Activated T-helper 1 cell treated with anti-CD3 and anti-CD28 coated beads, Interleukin-12 subunit alpha, Interleukin-12 subunit beta, Interleukin-2, Interleukin-4 antibody, amounts not matched to agents 30 ng/mL and 10 ng/mL and 1 ng/mL, durations not matched to agents 14 hours and 24 hours and 36 hours (primary cell): ENCODE measurements around the gene SLC12A5. TPM values are rescaled to one million over a fixed set of nuclear protein-coding genes. Genes with fewer than 3 reads are reported as not detected.
A peak's percentile ranks its signal among the peaks of the same experiment; 100 is the strongest.
"Not testable (repeated sequence)": the region's sequence is repeated elsewhere in the genome, so short reads cannot be mapped to it uniquely, and the experiment has no call there.

Experiments used
- DNase-seq: peaks from one replicate; pipeline ENCODE4 v3.0.0; 2021; ENCODE audit warnings: low spot score
- H3K27ac Mint-ChIP-seq: one replicate; pipeline ENCODE4 v1.8.0; 2021; ENCODE audit warnings: mild to moderate bottlenecking, mixed read lengths
- H3K27me3 Mint-ChIP-seq: one replicate; pipeline ENCODE4 v1.8.0; 2022; ENCODE audit warnings: mild to moderate bottlenecking, moderate library complexity, mixed read lengths; ENCODE audit not compliant: insufficient read depth
- H3K36me3 Mint-ChIP-seq: one replicate; pipeline ENCODE4 v1.8.0; 2021; ENCODE audit warnings: low read depth, mixed read lengths
- H3K4me1 Mint-ChIP-seq: one replicate; pipeline ENCODE4 v1.8.0; 2021; ENCODE audit warnings: low read depth, mixed read lengths
- H3K4me3 Mint-ChIP-seq: one replicate; pipeline ENCODE4 v1.8.0; 2021; ENCODE audit warnings: mild to moderate bottlenecking, moderate library complexity, mixed read lengths
- H3K9me3 Mint-ChIP-seq: one replicate; pipeline ENCODE4 v1.8.0; 2021; ENCODE audit warnings: mixed read lengths
- intact Hi-C: fragments of 100-400 bp; cut with micrococcal nuclease; formaldehyde crosslinking; loops from one replicate; pipeline ENCODE4 v1.15.1; 2024
- total RNA-seq: library from RNA; stranded (reverse); gene quantifications from 2 replicates; pipeline ENCODE4 v1.2.3, GENCODE V29; 2022

The SLC12A5 gene
- total RNA-seq = 0.42 TPM in 1 of 2 replicates, not detected in the other

DNA sequence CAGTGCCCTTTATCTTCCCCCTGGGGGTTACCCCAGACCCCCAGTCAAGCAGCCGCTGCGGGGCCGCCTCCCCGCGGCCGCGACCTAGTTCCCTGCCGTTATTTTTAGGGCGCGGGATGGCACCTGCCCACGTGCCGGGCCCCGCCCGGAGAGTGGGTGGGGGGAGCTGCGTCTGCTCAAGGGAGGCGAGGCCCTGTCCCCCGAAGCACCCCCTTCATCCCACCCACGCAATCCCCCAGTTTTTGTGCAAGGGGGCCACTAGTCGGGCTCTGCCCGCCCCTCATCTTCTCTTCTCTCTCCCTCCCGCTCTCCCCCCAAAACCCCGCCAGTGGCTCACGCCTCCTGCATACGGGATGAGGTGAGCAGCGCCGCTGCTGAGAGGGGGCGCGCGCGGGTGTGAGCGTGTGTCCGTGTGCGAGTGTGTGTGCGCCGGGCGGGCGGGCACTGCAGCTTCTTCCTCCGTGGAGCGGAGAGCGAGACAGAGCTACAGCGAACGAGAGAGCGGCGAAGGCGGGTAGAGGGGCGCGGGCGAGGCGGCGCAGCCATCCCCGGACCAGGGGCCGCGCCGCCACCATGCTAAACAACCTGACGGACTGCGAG lies at the start of gene SLC12A5:
Gene SLC12A5, plus strand, starts transcription at position 444 of the 600 bp plus-strand sequence. Its CDS starts 130 bp downstream, at position 574.
- intact Hi-C loops = loop anchor here (10.0 kb wide), 1 partner anchor 276 kb away; the partner anchor contains the start of gene CDH22
- Mint-ChIP-seq H3K27ac (no peak within 1 kb of the TSS), H3K36me3 (no peaks in the 10 kb centered on the region), H3K27me3 (peaks cover 58% of the 10 kb centered on the region), H3K9me3 (no peaks in the 10 kb centered on the region), H3K4me1 (no peaks in the 10 kb centered on the region), H3K4me3 (no peak within 1 kb of the TSS)
- DNase-seq = no peak

DNA sequence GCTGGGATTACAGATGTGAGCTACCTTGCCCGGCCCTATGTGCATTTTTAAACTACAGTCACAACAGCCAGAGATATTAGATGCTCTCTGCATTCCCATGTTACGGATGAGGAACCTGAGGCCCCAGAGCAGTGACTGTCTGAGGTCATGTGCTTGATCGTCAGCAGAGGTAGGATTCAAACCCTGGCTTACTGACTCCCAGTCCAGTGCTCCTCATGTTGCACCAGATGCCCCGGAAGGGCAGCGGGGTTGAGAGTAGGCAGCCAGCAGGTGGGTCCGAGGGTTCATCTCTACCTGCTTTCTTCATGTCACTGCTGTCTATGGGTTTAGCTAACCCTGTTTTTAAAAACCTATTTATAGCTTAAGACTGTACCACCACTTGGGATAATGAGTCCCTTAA lies 47.8 kb upstream of the SLC12A5 start:
- no peaks in the 10 kb centered on the region for H3K36me3 Mint-ChIP-seq
- intact Hi-C loops = no loop called here
- H3K9me3 Mint-ChIP-seq = no peaks in the 10 kb centered on the region
- H3K27ac Mint-ChIP-seq = no peak overlapping the region
- peaks cover 18% of the 10 kb centered on the region for H3K27me3 Mint-ChIP-seq
- DNase-seq = no peak
- no peak overlapping the region for H3K4me3 Mint-ChIP-seq
- peaks cover 13% of the 10 kb centered on the region for H3K4me1 Mint-ChIP-seq

GRCh38 chr20:45983279-45983743 lies 45.7 kb upstream of the SLC12A5 start:
- H3K4me3 Mint-ChIP-seq = no peak overlapping the region
- no peaks in the 10 kb centered on the region for H3K9me3 Mint-ChIP-seq
- H3K27ac Mint-ChIP-seq = no peak overlapping the region
- H3K36me3 Mint-ChIP-seq = no peaks in the 10 kb centered on the region
- H3K27me3 Mint-ChIP-seq = peaks cover 18% of the 10 kb centered on the region
- intact Hi-C loops = no loop called here
- no peak for DNase-seq
- peaks cover 13% of the 10 kb centered on the region for H3K4me1 Mint-ChIP-seq

GRCh38 chr20:45985573-45985972 lies 43.4 kb upstream of the SLC12A5 start:
- H3K27ac Mint-ChIP-seq = no peak overlapping the region
- H3K4me3 Mint-ChIP-seq = no peak overlapping the region
- H3K4me1 Mint-ChIP-seq = peaks cover 13% of the 10 kb centered on the region
- no peaks in the 10 kb centered on the region for H3K36me3 Mint-ChIP-seq
- H3K9me3 Mint-ChIP-seq = no peaks in the 10 kb centered on the region
- intact Hi-C loops = no loop called here
- no peak for DNase-seq
- peaks cover 25% of the 10 kb centered on the region for H3K27me3 Mint-ChIP-seq

GRCh38 chr20:45987108-45987780 lies 41.8 kb upstream of the SLC12A5 start:
- DNase-seq = peak; percentile 69
- Mint-ChIP-seq H3K4me1 (peaks cover 13% of the 10 kb centered on the region), H3K27me3 (peaks cover 34% of the 10 kb centered on the region), H3K27ac (no peak overlapping the region), H3K36me3 (no peaks in the 10 kb centered on the region), H3K9me3 (no peaks in the 10 kb centered on the region), H3K4me3 (no peak overlapping the region)
- intact Hi-C loops = loop anchor here (1.0 kb wide), 2 partner anchors 15 to 26 kb away; partner anchors contain the start of gene ZNF335

DNA sequence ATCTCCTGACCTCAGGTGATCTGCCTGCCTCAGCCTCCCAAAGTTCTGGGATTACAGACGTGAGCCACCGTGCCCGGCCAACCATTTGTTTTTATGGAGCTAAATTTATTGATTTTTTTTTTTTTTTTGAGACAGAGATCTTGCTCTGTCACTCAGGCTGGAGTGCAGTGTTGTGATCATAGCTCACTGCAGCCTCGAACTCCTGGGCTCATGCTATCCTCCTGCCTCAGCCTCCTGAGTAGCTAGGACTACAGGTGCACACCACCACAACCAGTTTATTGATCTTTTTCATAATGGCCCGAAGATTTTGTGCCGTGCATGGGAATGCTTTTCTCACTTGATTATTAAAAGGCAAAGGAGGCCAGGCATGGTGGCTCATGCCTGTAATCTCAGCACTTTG lies 40.2 kb upstream of the SLC12A5 start:
- H3K4me3 Mint-ChIP-seq, intact Hi-C loops, H3K27ac Mint-ChIP-seq, DNase-seq, H3K36me3 Mint-ChIP-seq, H3K4me1 Mint-ChIP-seq, H3K9me3 Mint-ChIP-seq: not testable (repeated sequence)
- peaks cover 38% of the 10 kb centered on the region for H3K27me3 Mint-ChIP-seq

DNA sequence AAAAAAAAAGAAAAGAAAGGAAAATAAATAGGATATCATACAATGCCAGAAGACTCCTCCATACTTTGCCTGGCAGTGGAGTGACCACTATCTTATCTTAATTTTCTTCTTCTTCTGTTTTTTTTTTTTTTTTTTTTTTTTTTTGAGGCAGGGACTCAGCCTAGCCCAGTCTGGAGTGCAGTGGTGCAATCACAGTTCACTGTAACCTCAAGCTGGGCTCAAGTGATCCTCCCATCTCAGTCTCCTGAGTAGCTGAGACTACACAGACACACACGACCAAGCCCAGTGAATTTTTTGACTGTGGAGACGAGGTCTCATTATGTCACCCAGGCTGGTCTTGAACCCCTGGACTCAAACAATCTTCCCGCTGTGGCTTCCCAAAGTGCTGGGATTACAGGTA lies 37.4 kb upstream of the SLC12A5 start:
- Mint-ChIP-seq H3K27ac (no peak overlapping the region), H3K27me3 (peaks cover 38% of the 10 kb centered on the region), H3K36me3 (no peaks in the 10 kb centered on the region), H3K4me1 (peaks cover 18% of the 10 kb centered on the region), H3K4me3 (no peak overlapping the region), H3K9me3 (no peaks in the 10 kb centered on the region)
- intact Hi-C loops = no loop called here
- DNase-seq = no peak

DNA sequence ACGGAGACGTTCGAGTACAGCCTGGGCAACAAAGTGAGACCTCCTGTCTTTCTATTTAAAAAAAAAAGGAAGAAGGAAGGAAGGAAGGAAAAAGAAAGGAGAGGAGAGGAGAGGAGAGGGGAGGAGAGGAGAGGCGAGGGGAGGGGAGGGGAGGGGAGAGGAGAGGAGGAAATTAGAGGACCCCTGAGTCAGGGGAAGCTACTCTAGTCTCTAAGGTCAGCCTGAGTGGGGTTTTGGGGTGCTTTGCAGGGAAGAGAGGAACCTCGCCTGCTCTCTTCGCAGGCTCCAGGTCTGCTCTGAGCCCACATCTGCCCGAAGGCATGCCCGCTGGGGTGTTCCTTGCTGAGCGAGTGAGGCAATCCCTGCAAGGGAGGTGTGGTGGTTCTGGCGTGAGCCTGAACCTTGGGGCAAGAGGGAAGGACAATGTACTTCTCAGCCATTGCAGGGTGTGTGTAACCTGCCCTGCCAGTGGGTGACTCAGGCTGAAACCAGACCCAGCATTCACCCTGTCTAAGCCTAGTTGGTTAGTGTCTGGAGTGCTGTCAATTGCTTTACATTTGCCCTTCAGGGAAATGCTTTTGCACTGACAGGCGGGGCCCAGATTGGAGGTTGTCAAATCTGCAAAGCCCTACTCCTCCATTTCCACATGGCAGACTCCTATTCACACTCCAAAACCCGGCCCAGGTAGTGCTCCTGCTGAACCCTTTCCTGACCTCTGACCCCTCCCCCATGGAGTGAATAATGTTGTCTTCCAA lies 35.6 kb upstream of the SLC12A5 start:
- Mint-ChIP-seq H3K9me3 (no peaks in the 10 kb centered on the region), H3K4me3 (no peak overlapping the region), H3K27ac (no peak overlapping the region), H3K27me3 (peaks cover 35% of the 10 kb centered on the region), H3K36me3 (no peaks in the 10 kb centered on the region), H3K4me1 (peaks cover 27% of the 10 kb centered on the region)
- intact Hi-C loops = no loop called here
- DNase-seq = no peak

DNA sequence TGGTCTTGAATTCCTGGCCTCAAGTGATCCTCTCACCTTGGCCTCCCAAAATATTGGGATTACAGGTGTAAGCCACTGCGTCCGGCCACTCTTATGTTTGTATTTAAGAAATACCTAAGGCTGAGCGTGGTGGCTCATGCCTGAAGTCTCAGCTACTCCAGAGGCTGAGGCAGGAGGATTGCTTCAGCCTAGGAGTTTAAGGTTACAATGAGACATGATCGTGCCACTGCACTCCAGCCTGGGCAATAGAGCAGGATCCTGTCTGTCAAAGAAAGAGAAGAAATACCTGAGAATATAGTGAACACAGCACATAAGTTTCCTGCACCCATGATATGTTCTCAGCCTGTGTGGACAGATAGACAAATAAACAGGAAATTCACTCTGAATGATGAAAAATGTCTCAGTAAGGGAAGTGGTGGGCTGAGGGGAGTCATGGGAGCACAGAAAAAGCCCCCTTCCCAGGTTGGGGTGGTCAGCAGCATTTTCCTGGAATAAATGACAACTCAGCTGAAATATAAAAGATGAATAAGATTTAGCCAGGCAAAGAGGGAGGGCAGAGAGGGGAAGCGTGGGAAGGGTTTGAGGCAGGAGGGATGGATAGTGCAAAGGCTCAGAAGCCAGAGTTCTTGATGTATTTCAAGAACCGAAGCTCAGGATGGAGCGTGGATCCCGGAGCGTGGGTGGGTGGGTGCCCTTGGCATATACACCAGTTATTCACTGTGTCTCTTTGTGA lies 34.1 kb upstream of the SLC12A5 start:
- H3K9me3 Mint-ChIP-seq = no peaks in the 10 kb centered on the region
- intact Hi-C loops = no loop called here
- no peak for DNase-seq
- H3K27me3 Mint-ChIP-seq = peaks cover 36% of the 10 kb centered on the region
- no peak overlapping the region for H3K4me3 Mint-ChIP-seq
- peaks cover 43% of the 10 kb centered on the region for H3K4me1 Mint-ChIP-seq
- no peak overlapping the region for H3K27ac Mint-ChIP-seq
- no peaks in the 10 kb centered on the region for H3K36me3 Mint-ChIP-seq

DNA sequence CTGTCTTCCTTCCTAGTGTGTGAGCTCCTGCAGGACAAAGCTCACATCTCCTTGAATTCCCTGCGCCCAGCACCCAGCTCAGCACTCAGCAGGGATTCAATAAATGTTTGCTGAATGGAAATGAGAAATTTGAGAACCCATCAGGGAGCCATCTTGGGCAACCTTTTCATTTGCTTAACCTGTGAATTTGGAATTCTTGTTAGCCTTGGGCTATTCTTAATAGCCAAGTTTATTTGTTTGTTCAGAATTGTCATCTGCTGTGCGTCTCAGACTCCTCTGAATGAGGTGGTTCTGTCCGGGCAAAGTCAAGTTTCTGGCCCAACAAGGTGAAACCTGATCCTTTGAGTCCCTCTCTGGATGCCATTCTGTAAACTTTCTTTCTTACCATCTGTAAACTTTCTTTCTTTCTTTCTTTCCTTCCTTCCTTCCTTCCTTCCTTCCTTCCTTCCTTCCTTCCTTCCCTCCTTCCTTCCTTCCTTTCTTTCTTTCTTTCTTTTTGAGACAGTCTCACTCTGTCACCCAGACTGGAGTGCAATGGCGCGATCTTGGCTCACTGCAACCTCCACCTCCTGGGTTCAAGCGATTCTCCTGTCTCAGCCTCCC lies 33.4 kb upstream of the SLC12A5 start:
- H3K27ac Mint-ChIP-seq, intact Hi-C loops, H3K9me3 Mint-ChIP-seq, DNase-seq, H3K36me3 Mint-ChIP-seq, H3K4me3 Mint-ChIP-seq: not testable (repeated sequence)
- peaks cover 33% of the 10 kb centered on the region for H3K27me3 Mint-ChIP-seq
- H3K4me1 Mint-ChIP-seq = peaks cover 50% of the 10 kb centered on the region

GRCh38 chr20:45997187-45997586 lies 31.8 kb upstream of the SLC12A5 start:
- DNase-seq = no peak
- Mint-ChIP-seq H3K9me3 (no peaks in the 10 kb centered on the region), H3K36me3 (no peaks in the 10 kb centered on the region), H3K4me1 (peaks cover 52% of the 10 kb centered on the region), H3K27ac (no peak overlapping the region), H3K4me3 (no peak overlapping the region), H3K27me3 (peaks cover 25% of the 10 kb centered on the region)
- intact Hi-C loops = no loop called here

DNA sequence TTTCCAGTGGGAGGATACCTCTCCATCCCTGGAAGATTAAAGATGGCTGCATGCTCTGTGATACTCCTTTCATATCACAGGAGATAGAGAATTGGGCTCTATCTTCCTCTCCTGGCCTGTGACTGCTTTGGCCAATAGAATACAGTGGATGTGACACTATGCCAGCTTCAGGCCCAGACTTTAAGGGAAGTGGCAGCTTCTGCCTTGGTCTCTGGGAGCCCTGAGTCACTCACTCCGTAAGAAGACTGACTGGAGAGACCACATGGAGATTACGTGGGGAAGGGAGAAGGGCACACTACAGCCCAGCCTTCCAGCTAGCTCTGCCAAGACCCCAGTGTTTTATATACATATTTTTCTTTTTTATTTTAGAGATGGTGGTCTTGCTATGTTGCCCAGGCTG lies 30.7 kb upstream of the SLC12A5 start:
- Mint-ChIP-seq H3K36me3 (no peaks in the 10 kb centered on the region), H3K9me3 (no peaks in the 10 kb centered on the region), H3K4me3 (no peak overlapping the region), H3K27me3 (peaks cover 20% of the 10 kb centered on the region), H3K27ac (no peak overlapping the region), H3K4me1 (peaks cover 52% of the 10 kb centered on the region)
- intact Hi-C loops = no loop called here
- DNase-seq = no peak
